Measurements from ENCODE around the gene HTT-AS.

Gene HTT-AS

DNA sequence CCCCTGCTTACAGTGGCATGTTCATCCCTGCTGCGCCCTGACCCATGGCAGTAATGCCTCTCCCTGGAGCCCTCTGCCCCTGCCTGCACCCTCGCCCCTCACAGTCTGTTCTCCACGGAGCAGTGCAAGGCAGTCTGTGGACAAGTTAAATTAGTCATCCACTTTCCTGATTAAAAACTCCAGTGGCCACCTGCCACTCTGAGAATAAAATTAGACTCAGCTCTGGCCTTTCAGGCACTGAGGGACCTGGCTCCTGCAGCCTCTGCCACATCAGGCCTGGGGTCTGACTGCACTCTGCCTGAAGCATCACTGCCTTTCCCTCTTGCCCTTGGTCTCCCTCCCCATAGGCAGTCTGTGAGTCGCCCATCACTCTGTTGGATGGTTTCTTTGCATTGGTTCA is 57.4 kb downstream of the HTT-AS start:
- Histone ChIP-seq H3K9me3 (no peaks in the 10 kb centered on the region), H3K27ac (no peak overlapping the region), H3K4me3 (ENCODE audit: low read depth in 1 of 2, low read length in 1 of 2) (no peak overlapping the region), H3K36me3 (no peaks in the 10 kb centered on the region), H3K4me1 (ENCODE audit: control insufficient read depth in 1 of 2, insufficient read depth in 1 of 2, low read depth in 1 of 2, low read length in 1 of 2) (no peaks in the 10 kb centered on the region), H3K27me3 (no peaks in the 10 kb centered on the region)
- TF ChIP-seq, protein P1, sequence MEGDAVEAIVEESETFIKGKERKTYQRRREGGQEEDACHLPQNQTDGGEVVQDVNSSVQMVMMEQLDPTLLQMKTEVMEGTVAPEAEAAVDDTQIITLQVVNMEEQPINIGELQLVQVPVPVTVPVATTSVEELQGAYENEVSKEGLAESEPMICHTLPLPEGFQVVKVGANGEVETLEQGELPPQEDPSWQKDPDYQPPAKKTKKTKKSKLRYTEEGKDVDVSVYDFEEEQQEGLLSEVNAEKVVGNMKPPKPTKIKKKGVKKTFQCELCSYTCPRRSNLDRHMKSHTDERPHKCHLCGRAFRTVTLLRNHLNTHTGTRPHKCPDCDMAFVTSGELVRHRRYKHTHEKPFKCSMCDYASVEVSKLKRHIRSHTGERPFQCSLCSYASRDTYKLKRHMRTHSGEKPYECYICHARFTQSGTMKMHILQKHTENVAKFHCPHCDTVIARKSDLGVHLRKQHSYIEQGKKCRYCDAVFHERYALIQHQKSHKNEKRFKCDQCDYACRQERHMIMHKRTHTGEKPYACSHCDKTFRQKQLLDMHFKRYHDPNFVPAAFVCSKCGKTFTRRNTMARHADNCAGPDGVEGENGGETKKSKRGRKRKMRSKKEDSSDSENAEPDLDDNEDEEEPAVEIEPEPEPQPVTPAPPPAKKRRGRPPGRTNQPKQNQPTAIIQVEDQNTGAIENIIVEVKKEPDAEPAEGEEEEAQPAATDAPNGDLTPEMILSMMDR (IDR thresholded peaks at IDR 0.05) = no peak

DNA sequence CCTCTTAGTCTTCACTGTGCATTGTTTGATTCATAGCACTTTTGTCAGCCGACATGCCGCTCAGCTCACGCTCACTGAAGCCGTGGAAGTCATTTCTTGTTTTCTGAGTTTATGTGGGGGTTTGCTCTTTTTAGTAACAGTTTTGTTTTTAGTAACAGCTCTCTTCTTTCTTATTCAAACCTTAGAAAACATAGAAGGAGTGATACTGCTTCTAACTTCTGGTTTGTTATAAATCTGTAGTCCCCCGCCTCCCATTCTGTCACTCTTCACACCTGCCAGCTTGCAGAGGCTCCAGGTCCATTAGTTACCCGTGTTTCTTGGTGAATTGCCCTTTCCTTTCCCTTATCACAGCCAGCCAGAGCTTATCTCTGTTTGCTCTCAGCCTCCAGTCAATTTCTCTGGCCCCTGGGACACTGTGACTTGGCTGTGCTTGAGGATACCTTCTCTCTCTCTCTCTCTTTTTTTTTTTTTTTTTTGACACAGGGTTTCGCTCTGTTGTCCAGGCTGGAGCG is 60.4 kb downstream of the HTT-AS start:
- H3K27me3 ChIP-seq = no peaks in the 10 kb centered on the region
- H3K4me3 ChIP-seq (ENCODE audit: low read depth in 1 of 2, low read length in 1 of 2) = no peak overlapping the region
- H3K27ac ChIP-seq = no peak overlapping the region
- TF ChIP-seq, protein P1 (IDR thresholded peaks at IDR 0.05) = no peak
- no peaks in the 10 kb centered on the region for H3K4me1 ChIP-seq (ENCODE audit: control insufficient read depth in 1 of 2, insufficient read depth in 1 of 2, low read depth in 1 of 2, low read length in 1 of 2)
- H3K36me3 ChIP-seq = no peaks in the 10 kb centered on the region
- no peaks in the 10 kb centered on the region for H3K9me3 ChIP-seq
